OCI-LY3 (cell line): ENCODE data around the gene CLEC19A.

Source experiments
- H2AFZ ChIP-seq: fragments of 200-600, 300-600 bp; shearing (Covaris generic); 2 replicates; pipeline ENCODE4 v1.6.0; 2014; ENCODE audit warnings: antibody characterized with exemption, low read depth, low read length
- H3K27ac ChIP-seq: fragments of 200-600, 300-600 bp; sonication (generic); 2 replicates; pipeline ENCODE4 v1.5.1; 2014; ENCODE audit warnings: mild to moderate bottlenecking, low read length, moderate library complexity, mixed read lengths
- H3K27me3 ChIP-seq: fragments of 200-600, 300-600 bp; sonication (generic); 2 replicates; pipeline ENCODE4 v1.6.1; 2014; ENCODE audit warnings: low read depth, low read length, mixed read lengths
- H3K36me3 ChIP-seq: fragments of 200-600, 300-600 bp; sonication (generic); replicated peaks from 2 replicates; pipeline ENCODE3; 2014; ENCODE audit warnings: low read depth, low read length, mixed read lengths
- H3K4me1 ChIP-seq: fragments of 300-600, 200-600 bp; sonication (generic); 2 replicates; pipeline ENCODE4 v1.6.1; 2014; ENCODE audit warnings: low read length, mixed read lengths
- H3K4me2 ChIP-seq: fragments of 200-600, 300-600 bp; sonication (generic); 2 replicates; pipeline ENCODE4 v1.6.1; 2014; ENCODE audit warnings: low read length, mixed read lengths
- H3K4me3 ChIP-seq: fragments of 300-600, 200-600 bp; sonication (generic); 2 replicates; pipeline ENCODE4 v1.5.1; 2014; ENCODE audit warnings: antibody characterized with exemption, mild to moderate bottlenecking, low read length, moderate library complexity
- H3K79me2 ChIP-seq: fragments of 300-600, 200-600 bp; shearing (Covaris generic); 2 replicates; pipeline ENCODE4 v1.6.1; 2014; ENCODE audit warnings: mild to moderate bottlenecking, low read length, mixed read lengths
- H3K9ac ChIP-seq: fragments of 300-600, 200-600 bp; shearing (Covaris generic); 2 replicates; pipeline ENCODE4 v1.6.0; 2014; ENCODE audit warnings: mild to moderate bottlenecking, low read length, moderate library complexity
- H3K9me3 ChIP-seq: fragments of 200-600, 300-600 bp; shearing (Covaris generic); 2 replicates; pipeline ENCODE4 v1.6.1; 2014; ENCODE audit warnings: low read length, mixed read lengths; ENCODE audit not compliant: insufficient read depth
- H4K20me1 ChIP-seq: fragments of 200-600, 300-600 bp; sonication (generic); 2 replicates; pipeline ENCODE4 v1.6.1; 2016; ENCODE audit warnings: low read length, mixed read lengths; ENCODE audit not compliant: insufficient read depth
- EZH2phosphoT487 ChIP-seq: fragments of 200-600 bp; shearing (Covaris generic); IDR thresholded peaks from 2 replicates; pipeline ENCODE4 v1.6.1; 2018; ENCODE audit warnings: antibody characterized with exemption, mixed run types, low read depth
- TF ChIP-seq, protein P1 (sequence below): fragments of 200-600, 300-600 bp; sonication (generic); IDR thresholded peaks from 2 replicates; pipeline ENCODE4 v1.5.1; 2014; ENCODE audit warnings: antibody characterized with exemption, low read length, low read depth

The CLEC19A gene

GRCh38 chr16:19239511-19240155 is 45.9 kb upstream of the CLEC19A start:
- no peaks in the 10 kb centered on the region for H3K27me3 ChIP-seq
- H2AFZ ChIP-seq: no peak overlapping the region
- H3K4me1 ChIP-seq: no peaks in the 10 kb centered on the region
- H3K36me3 ChIP-seq: peaks cover 25% of the 10 kb centered on the region
- no peak overlapping the region for H3K9ac ChIP-seq
- H3K9me3 ChIP-seq: peaks cover 20% of the 10 kb centered on the region
- H4K20me1 ChIP-seq: no peaks in the 10 kb centered on the region
- H3K4me3 ChIP-seq: no peak overlapping the region
- H3K4me2 ChIP-seq: no peak overlapping the region
- no peaks in the 10 kb centered on the region for H3K79me2 ChIP-seq
- no peak overlapping the region for H3K27ac ChIP-seq
- TF ChIP-seq EZH2phosphoT487: no peak
- TF ChIP-seq, protein P1, sequence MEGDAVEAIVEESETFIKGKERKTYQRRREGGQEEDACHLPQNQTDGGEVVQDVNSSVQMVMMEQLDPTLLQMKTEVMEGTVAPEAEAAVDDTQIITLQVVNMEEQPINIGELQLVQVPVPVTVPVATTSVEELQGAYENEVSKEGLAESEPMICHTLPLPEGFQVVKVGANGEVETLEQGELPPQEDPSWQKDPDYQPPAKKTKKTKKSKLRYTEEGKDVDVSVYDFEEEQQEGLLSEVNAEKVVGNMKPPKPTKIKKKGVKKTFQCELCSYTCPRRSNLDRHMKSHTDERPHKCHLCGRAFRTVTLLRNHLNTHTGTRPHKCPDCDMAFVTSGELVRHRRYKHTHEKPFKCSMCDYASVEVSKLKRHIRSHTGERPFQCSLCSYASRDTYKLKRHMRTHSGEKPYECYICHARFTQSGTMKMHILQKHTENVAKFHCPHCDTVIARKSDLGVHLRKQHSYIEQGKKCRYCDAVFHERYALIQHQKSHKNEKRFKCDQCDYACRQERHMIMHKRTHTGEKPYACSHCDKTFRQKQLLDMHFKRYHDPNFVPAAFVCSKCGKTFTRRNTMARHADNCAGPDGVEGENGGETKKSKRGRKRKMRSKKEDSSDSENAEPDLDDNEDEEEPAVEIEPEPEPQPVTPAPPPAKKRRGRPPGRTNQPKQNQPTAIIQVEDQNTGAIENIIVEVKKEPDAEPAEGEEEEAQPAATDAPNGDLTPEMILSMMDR: no peak

DNA sequence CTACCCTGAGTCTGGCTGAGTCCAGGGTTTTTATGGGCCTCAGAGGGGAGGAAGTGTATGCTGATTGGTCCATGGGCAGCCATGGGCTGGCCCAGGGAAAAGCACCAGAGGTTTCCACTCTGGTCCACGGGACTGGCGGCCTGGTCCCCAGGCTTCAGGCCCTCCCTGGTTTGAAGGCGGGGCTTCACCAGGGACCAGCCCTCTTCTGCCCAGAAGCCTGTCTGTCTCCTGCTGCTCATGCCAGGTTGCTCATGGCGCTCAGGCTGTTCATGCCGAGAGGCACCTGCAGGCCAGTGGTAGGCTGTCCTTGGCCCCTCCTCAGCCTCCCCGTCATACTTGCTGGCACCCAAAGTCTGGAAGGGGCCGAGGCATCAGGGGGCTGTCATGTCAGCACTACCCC is 45.0 kb upstream of the CLEC19A start:
- Histone ChIP-seq H3K27ac (no peak overlapping the region), H4K20me1 (no peaks in the 10 kb centered on the region), H3K4me2 (no peak overlapping the region), H2AFZ (no peak overlapping the region), H3K4me3 (no peak overlapping the region), H3K4me1 (no peaks in the 10 kb centered on the region), H3K9me3 (peaks cover 11% of the 10 kb centered on the region), H3K79me2 (no peaks in the 10 kb centered on the region), H3K9ac (no peak overlapping the region), H3K27me3 (no peaks in the 10 kb centered on the region), H3K36me3 (peaks cover 17% of the 10 kb centered on the region)
- TF ChIP-seq EZH2phosphoT487: no peak
- TF ChIP-seq, protein P1: no peak

DNA sequence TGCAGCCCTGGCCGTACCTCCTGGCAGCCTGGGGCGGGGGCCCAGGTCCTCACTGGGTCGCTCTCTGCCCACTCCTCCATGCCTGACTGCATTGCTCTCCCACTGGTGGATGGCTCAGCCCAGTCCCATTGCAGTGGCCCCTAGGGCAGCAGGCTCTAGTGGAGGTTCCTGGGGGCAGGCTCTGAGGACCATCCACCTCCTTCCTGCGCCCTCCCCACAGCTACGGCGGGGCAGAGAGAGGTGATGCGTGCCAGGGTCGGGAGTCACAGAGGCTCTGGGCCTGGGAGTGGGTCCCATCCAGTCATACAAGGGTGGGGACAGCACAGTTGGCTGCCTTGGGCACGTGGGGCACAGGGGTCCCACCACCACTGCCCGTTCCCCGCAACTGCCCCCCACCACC is 44.0 kb upstream of the CLEC19A start:
- H2AFZ ChIP-seq: no peak overlapping the region
- peaks cover 1% of the 10 kb centered on the region for H3K9me3 ChIP-seq
- H3K27me3 ChIP-seq: no peaks in the 10 kb centered on the region
- TF ChIP-seq, protein P1: no peak
- TF ChIP-seq EZH2phosphoT487: no peak
- no peaks in the 10 kb centered on the region for H3K4me1 ChIP-seq
- no peaks in the 10 kb centered on the region for H3K79me2 ChIP-seq
- peaks cover 7% of the 10 kb centered on the region for H3K36me3 ChIP-seq
- no peak overlapping the region for H3K4me2 ChIP-seq
- H3K4me3 ChIP-seq: no peak overlapping the region
- H3K27ac ChIP-seq: no peak overlapping the region
- no peak overlapping the region for H3K9ac ChIP-seq
- no peaks in the 10 kb centered on the region for H4K20me1 ChIP-seq

- no peaks in the 10 kb centered on the region for H3K79me2 ChIP-seq
- H3K36me3 ChIP-seq: peaks cover under 1% of the 10 kb centered on the region
- no peak overlapping the region for H3K27ac ChIP-seq
- no peak overlapping the region for H3K4me2 ChIP-seq
- no peaks in the 10 kb centered on the region; the same call in 1 of the 2 replicates for H3K9me3 ChIP-seq
- H2AFZ ChIP-seq: no peak overlapping the region
- H3K27me3 ChIP-seq: no peaks in the 10 kb centered on the region
- no peak overlapping the region for H3K9ac ChIP-seq
- TF ChIP-seq, protein P1: no peak
- no peak for TF ChIP-seq EZH2phosphoT487
- H4K20me1 ChIP-seq: no peaks in the 10 kb centered on the region
- no peak overlapping the region for H3K4me3 ChIP-seq
- H3K4me1 ChIP-seq: no peaks in the 10 kb centered on the region
Measured at GRCh38 chr16:19242186-19242585, 43.3 kb upstream of the CLEC19A start.
